ENCODE measurements around the gene GIT1. TPM values are rescaled to one million over a fixed set of nuclear protein-coding genes. Genes with fewer than 3 reads are reported as not detected.

Gene GIT1
- total and polyA plus RNA-seq, 2 donors (not counting 3 experiments of a cell fraction or from before 2014, with no cell fraction given) = 75.5 to 92.5 TPM

- H3K4me3 ChIP-seq (replicated peaks in 1 of 3; ENCODE audit: insufficient read depth in 1 of 3, low read depth in 1 of 3, low read length in 3 of 3) = peak overlapping the region in 1 of 3 experiments; percentile 18
These were observed 25.6 kb upstream of the GIT1 start for GRCh38 chr17:29615048-29615385.

GRCh38 chr17:29614349-29615047 is 25.1 kb upstream of the GIT1 start:
- Histone ChIP-seq H3K4me2 (ENCODE audit: insufficient read depth, low read length) (no peak overlapping the region), H3K27me3 (ENCODE audit: control insufficient read depth in 2 of 2, insufficient read depth in 2 of 2, low read length in 2 of 2) (no peaks in the 10 kb centered on the region), H3K36me3 (ENCODE audit: control insufficient read depth in 2 of 2, extremely low read depth in 1 of 2, insufficient read depth in 2 of 2, low read length in 2 of 2) (peaks cover 0 to 1% of the 10 kb centered on the region in 2 experiments), H4K20me1 (replicated peaks; ENCODE audit: control insufficient read depth, extremely low read depth, insufficient read depth, low read length) (no peaks in the 10 kb centered on the region), H3K9ac (replicated peaks; ENCODE audit: extremely low read depth, insufficient read depth, low read length) (no peak overlapping the region), H3K9me3 (replicated peaks; ENCODE audit: control insufficient read depth, insufficient read depth, low read length) (no peaks in the 10 kb centered on the region), H3K4me1 (ENCODE audit: control insufficient read depth, extremely low read depth, insufficient read depth, low read length) (peaks cover 31% of the 10 kb centered on the region), H3K9me1 (replicated peaks; ENCODE audit: control insufficient read depth, extremely low read depth, insufficient read depth, low read length) (no peaks in the 10 kb centered on the region), H3K27ac (ENCODE audit: insufficient read depth, low read depth, low read length) (no peak overlapping the region), H2AFZ (ENCODE audit: low read depth, low read length) (no peak overlapping the region), H3K79me2 (ENCODE audit: control insufficient read depth, insufficient read depth, low read length) (no peaks in the 10 kb centered on the region), H3K4me3 (replicated peaks in 1 of 3; ENCODE audit: insufficient read depth in 1 of 3, low read depth in 1 of 3, low read length in 3 of 3) (no peak overlapping the region)
- intact Hi-C loops (cut with micrococcal nuclease) = loop anchor here (1.0 to 5.0 kb wide), 3 partner anchors 47 to 479 kb away; partner anchors contain the start of genes ABHD15 and TP53I13
- DNase-seq (ENCODE audit: low read depth, low spot score) = no peak
- BruUV-seq (replicated peaks) = TSS peak; percentile 47
- FAIRE-seq = no peak
- dilution Hi-C loops (cut with MboI; ENCODE audit: extremely low pct_ligation_motif_present, low sequenced_read_pairs) = no loop called here
- ChIA-PET CTCF (interaction anchor here (1.0 to 6.9 kb wide), 9 partner anchors 10 to 316 kb away, joined by 3 to 120 read pairs (median 14); partner anchors contain the start of genes ANKRD13B and SSH2), POLR2A (no interaction called here)
- TF ChIP-seq EZH2 (IDR thresholded peaks at IDR 0.05; ENCODE audit: borderline replicate concordance, low read depth, low read length, severe bottlenecking) = no peak
- no peak for TF ChIP-seq JUN (IDR thresholded peaks at IDR 0.05; ENCODE audit: borderline replicate concordance, insufficient read depth, insufficient read length, low read depth)
- no peak for TF ChIP-seq GATA2 (IDR thresholded peaks at IDR 0.05; ENCODE audit: insufficient read depth, insufficient read length, low read depth, low read length)
- TF ChIP-seq POLR2AphosphoS5 (IDR thresholded peaks at IDR 0.05; ENCODE audit: insufficient read depth, low read depth, low read length) = no peak
- no peak for TF ChIP-seq FOS (IDR thresholded peaks at IDR 0.05; ENCODE audit: borderline replicate concordance, insufficient read depth, low read length)
- no peak for TF ChIP-seq MYC (IDR thresholded peaks at IDR 0.05; ENCODE audit: low read depth, low read length)
- no peak for TF ChIP-seq MAX (IDR thresholded peaks at IDR 0.05; ENCODE audit: insufficient read depth, insufficient read length)
- TF ChIP-seq, protein P1, sequence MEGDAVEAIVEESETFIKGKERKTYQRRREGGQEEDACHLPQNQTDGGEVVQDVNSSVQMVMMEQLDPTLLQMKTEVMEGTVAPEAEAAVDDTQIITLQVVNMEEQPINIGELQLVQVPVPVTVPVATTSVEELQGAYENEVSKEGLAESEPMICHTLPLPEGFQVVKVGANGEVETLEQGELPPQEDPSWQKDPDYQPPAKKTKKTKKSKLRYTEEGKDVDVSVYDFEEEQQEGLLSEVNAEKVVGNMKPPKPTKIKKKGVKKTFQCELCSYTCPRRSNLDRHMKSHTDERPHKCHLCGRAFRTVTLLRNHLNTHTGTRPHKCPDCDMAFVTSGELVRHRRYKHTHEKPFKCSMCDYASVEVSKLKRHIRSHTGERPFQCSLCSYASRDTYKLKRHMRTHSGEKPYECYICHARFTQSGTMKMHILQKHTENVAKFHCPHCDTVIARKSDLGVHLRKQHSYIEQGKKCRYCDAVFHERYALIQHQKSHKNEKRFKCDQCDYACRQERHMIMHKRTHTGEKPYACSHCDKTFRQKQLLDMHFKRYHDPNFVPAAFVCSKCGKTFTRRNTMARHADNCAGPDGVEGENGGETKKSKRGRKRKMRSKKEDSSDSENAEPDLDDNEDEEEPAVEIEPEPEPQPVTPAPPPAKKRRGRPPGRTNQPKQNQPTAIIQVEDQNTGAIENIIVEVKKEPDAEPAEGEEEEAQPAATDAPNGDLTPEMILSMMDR (IDR thresholded peaks at IDR 0.05; ENCODE audit: extremely low read depth in 1 of 2, insufficient read depth in 1 of 2, low read depth in 1 of 2, low read length in 2 of 2) = no peak
- TF ChIP-seq POLR2A (IDR thresholded peaks at IDR 0.05; ENCODE audit: low read depth, low read length) = no peak

More at GRCh38 chr17:29615048-29615385, 25.6 kb upstream of the GIT1 start:
- peak overlapping the region; percentile 55 for H3K4me2 ChIP-seq (ENCODE audit: insufficient read depth, low read length)
- no peak overlapping the region for H3K9ac ChIP-seq (replicated peaks; ENCODE audit: extremely low read depth, insufficient read depth, low read length)
- peaks cover 0 to 1% of the 10 kb centered on the region in 2 experiments for H3K36me3 ChIP-seq (ENCODE audit: control insufficient read depth in 2 of 2, extremely low read depth in 1 of 2, insufficient read depth in 2 of 2, low read length in 2 of 2)
- DNase-seq (ENCODE audit: low read depth, low spot score) (no peak), FAIRE-seq (no peak)
- H3K27ac ChIP-seq (ENCODE audit: insufficient read depth, low read depth, low read length) = no peak overlapping the region
- H3K4me1 ChIP-seq (ENCODE audit: control insufficient read depth, extremely low read depth, insufficient read depth, low read length) = peaks cover 31% of the 10 kb centered on the region
- H3K27me3 ChIP-seq (ENCODE audit: control insufficient read depth in 2 of 2, insufficient read depth in 2 of 2, low read length in 2 of 2) = no peaks in the 10 kb centered on the region
- dilution Hi-C loops (cut with MboI; ENCODE audit: extremely low pct_ligation_motif_present, low sequenced_read_pairs) (no loop called here), intact Hi-C loops (cut with micrococcal nuclease) (loop anchor here (1.0 to 5.0 kb wide), 3 partner anchors 48 to 478 kb away; partner anchors contain the start of genes ABHD15 and TP53I13)
- H4K20me1 ChIP-seq (replicated peaks; ENCODE audit: control insufficient read depth, extremely low read depth, insufficient read depth, low read length) = no peaks in the 10 kb centered on the region
- H3K79me2 ChIP-seq (ENCODE audit: control insufficient read depth, insufficient read depth, low read length) = no peaks in the 10 kb centered on the region
- H3K9me3 ChIP-seq (replicated peaks; ENCODE audit: control insufficient read depth, insufficient read depth, low read length) = no peaks in the 10 kb centered on the region
- ChIA-PET POLR2A (interaction anchor here (1.6 kb wide), 1 partner anchor 321 kb away, joined by 5 read pairs; the partner anchor contains the start of gene NUFIP2), CTCF (interaction anchor here (0.6 to 6.9 kb wide), 10 partner anchors 20 to 478 kb away, joined by 3 to 120 read pairs (median 6); partner anchors contain the start of genes ABHD15, ANKRD13B, SSH2 and TP53I13)
- H3K9me1 ChIP-seq (replicated peaks; ENCODE audit: control insufficient read depth, extremely low read depth, insufficient read depth, low read length) = no peaks in the 10 kb centered on the region
- TF ChIP-seq POLR2AphosphoS5 (IDR thresholded peaks at IDR 0.05; ENCODE audit: insufficient read depth, low read depth, low read length) (no peak), FOS (IDR thresholded peaks at IDR 0.05; ENCODE audit: borderline replicate concordance, insufficient read depth, low read length) (no peak)
- no TSS peak for BruUV-seq (replicated peaks)
- H2AFZ ChIP-seq (ENCODE audit: low read depth, low read length) = peak overlapping the region; percentile 34
